Globus pallidus (tissue), 1 donor: ENCODE measurements around the gene PSEN1.

Experiments
- DNase-seq: peaks from one replicate; pipeline ENCODE4 v3.0.0-alpha.2; 2015; ENCODE audit warnings: low spot score

Gene PSEN1

DNA sequence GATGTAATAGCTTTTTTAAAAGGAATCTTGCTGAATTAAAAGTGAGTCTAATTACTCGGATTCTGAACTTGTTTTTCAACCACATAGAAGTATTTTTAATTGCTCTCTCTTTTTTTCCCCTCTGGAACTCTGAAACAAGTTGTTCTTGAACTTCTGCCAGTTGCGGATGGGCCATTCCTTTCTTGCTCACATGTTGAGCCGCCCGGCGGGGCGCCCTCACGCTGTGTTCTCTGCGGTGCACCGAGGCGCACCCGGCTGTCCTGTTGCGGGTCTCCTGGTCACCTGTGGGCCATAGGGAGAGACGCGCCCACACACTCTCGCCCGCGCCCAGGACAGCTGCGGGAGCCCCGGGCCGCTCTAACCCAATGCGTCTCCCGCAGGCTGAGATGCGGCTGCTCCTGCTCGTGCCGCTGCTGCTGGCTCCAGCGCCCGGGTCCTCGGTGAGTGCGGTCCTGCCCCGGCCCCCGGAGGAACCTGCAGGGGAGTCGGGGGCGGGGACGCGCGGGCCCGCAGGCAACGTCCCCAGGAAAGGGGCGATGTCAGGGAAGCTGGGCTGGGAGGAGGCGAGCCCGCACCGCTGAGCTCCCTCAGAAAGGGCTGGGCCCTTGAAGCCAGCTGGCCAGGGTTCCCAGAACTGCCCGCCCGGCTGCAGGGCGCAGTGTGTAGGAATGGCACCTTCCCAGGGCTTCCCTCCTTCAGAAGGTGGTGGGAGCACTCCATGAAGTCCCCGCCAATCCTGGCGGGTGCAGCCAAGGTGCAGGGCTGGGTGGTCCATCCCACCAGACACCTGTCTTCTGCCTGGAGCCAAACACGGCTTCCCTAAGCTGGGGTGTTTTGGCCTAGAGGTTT lies 103.3 kb downstream of the PSEN1 start:
- peak; percentile 53 for DNase-seq

DNA sequence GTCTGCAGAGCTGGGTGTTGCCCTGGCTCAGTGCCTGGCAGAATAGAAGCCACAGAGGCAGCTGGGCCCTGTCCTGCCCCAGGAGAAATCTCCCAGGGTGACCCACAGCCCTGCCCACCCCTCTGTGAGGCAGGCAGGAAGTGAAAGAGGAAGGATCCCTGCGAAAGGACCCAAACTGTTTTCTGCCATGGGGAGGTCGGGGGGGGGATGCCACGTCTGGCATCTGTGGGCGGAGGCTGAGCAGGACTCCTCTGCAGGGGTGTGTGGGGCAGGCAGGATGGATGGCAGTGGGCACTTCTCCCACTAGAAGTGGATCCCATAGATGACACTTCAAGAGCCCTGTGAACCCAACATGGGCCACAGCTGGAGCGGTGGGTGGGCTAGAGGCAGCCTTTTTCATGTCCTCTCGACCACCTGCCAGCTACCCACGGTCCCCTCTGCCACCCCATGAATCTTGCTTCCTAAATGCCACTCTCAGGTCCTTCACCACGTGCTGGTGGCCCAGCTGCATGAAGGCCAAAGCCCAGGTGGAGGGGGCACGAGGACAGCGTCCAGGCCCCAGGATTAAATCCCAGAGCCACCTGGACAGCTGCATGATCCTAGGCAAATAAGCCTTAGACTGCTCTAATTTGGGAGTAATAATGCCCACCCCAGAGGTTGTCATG lies 104.6 kb downstream of the PSEN1 start:
- no peak for DNase-seq

DNA sequence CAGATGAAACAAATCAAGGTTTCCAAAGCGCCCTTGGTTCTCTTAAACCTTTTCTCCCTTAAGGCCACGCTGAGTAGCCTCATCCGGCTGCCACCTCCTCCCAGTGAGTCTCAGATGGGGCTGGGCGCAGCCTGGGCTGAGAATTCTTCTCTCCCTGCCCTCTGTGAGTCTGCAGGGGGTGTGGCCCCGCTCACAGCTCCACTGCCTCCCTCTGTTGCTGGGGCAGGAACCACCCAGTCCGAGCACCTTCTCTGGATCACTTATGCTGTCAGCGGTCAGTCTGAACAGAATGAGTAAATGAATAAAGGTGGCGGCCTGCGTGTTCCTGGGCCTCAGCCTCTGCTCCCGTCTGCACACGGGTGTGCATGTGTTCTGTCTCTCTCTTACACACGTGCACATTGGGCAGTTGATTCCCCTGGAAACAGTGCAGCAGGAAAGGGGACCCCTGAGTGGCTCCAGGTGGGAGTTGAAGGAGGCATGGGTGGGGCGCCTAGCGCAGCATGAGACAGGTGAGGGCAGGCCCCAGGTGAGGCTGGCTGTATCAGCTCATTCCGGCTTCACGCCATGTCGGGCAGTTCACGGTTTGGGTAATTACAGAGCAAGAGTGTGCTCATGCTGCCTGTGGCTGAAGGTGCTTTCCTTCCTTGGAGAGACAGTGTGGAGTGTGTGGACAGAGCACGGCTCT lies 105.3 kb downstream of the PSEN1 start:
- DNase-seq: no peak

DNA sequence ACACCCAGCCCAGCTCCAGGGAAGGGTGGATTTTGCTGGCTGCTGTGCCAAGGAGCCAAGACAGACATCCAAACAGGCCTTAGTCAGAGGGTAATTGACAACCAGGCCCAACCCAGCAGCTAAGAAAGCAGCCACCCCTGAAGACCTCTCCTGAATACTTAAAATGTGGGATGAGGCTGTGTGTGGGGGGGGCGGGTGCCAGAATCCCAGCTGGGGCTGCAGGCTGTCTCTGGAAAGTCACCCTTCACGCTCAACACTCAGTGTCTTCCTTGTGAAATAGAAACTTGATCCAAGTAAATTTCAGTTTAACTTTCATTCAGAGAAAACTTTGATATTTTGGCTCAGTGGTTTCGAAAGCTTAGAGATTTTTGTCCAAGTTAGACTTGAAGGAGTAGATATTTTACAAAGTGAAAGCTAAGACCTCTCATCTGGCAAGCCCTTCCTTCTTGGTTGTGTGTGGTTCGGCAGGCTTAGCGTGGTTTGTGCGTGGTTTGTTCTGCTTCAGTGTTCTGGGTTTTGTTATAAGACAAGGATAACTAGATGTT lies 106.1 kb downstream of the PSEN1 start:
- DNase-seq: no peak

DNA sequence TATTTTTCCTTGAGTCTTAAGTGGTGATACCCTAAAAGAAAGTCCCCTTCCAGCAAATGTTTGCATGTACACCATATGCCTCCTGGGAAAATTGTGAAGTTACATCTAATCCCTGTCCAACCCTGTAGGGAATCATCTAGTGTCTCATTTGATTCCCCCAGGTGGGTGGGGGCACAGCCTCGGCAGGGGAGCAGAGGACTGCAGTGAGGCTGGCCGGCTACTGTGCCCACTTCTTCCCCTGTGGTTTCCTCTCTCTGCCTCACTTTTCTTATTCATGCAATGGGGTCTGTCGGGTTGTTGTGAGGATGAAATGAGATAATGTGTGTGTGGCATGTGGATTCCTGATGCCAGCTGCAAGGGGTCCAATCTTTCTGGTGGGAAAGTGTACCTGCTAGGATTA lies 107.0 kb downstream of the PSEN1 start:
- DNase-seq: no peak

DNA sequence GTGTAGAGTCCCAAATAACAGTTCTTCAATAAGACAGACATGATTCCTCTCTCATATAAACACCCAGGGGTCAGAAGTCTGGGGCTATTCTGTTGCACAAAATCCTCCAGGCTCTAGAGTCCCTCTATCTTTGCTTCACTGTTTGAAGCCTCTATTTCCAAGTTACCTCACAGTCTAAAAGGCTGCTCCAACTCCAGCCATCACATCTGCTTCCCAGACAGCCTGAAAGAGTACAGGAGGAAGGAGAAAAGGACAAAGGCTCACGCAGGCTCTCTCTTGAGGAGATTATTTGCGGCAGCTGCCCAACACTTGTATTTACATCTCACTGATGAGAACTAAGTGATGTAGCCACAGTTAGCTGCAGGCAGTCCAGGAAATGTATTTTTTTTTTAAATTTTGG lies 107.4 kb downstream of the PSEN1 start:
- no peak for DNase-seq

DNA sequence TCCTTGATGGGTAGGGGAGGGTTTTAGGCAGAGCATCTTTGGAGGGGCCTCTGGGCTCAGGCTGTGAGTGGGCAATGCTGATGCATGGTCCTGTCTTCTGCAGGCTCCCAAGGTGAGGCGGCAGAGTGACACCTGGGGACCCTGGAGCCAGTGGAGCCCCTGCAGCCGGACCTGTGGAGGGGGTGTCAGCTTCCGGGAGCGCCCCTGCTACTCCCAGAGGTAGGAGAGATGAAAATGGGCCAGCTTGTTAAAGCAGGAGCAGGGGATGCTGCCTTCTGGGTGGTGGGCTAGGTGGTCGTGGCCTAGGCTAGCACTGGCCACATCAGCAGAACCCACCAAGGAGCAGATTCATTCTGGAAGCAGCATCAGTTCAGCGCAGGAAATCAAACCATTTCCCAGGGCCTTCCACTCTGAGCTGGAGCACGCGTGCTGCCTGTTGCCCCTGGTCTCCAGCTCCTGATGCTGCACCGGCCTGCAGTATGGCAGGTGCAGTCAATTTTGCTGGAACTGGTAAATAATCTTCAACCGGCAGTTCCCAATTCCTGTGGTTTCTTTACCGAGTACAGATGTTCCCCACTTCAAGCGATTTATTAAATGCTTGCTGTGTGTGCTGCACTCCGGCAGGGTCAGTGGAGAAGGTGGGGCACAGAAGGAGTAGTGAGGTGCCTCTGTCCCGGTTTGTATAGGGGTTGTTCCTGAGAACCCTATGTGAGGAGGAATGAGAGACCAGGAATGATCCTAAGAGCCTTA lies 108.4 kb downstream of the PSEN1 start:
- DNase-seq: no peak

DNA sequence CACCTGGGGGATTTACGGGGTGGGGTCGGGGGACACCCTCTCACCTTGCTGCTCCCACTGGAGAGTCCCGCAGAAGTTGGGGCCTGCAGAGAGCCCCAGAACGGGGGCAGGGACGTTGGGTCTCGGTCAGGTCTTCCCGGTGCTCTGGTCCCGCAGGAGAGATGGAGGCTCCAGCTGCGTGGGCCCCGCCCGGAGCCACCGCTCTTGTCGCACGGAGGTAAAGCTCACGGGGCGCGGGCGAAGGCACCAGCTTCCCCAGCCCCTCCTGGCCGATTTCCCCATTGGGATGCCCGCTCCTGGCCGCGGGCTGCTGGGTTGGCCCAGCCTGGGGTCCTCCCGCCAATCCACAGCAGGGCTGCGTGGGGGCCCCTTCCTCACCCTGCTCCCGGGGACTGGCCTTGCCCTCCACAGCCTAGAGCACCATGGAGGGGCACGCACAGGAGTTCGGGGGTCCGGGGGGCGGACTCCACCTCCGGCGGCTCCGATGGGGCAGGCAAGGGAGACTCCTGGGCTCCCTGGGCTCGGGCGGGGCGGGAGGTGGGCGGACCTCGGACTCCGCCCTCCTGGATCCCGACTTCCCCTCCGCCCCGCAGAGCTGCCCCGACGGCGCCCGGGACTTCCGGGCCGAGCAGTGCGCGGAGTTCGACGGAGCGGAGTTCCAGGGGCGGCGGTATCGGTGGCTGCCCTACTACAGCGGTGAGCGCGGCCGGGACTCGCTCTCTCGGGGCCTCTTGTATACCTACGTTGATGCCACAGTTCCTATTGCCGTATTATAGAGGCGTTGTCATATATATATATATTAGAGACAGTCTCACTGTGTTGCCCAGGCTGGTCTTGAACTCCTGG lies 109.4 kb downstream of the PSEN1 start:
- no peak for DNase-seq

DNA sequence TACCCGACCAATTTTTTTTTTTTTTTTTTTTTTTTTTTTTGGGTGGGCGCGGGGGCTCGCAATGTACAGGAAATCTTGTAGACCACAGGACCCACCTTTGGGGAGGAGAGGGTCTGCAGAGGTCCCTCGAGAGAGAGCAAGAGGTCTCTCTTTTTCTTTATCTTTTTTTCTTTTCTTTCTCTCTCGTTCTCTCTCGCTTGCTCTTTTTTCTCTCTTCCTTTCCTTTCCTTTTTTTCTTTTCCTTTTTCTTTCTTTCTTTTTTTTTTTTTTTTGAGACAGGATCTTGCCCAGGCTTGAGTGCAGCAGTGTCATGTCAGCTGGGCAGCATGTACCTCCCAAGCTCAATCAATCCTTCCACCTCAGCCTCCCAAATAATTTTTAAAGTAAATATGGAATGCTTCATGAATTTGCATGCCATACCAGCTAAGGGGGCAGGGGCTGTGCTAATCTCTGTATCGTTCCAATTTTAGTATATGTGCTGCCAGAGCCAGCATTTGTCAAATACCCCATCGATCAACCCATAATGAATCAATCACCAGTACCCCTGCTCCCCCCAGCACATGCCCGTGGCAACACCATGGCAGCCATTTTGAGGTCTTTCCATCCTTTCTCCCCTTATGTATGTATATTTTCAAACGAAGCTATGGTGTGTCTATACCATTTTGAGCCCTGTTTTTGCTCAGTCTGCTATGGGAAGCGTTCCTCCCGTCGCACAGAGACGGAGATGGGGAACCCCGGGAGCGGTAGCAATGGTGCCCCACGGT lies 110.3 kb downstream of the PSEN1 start:
- no peak for DNase-seq

DNA sequence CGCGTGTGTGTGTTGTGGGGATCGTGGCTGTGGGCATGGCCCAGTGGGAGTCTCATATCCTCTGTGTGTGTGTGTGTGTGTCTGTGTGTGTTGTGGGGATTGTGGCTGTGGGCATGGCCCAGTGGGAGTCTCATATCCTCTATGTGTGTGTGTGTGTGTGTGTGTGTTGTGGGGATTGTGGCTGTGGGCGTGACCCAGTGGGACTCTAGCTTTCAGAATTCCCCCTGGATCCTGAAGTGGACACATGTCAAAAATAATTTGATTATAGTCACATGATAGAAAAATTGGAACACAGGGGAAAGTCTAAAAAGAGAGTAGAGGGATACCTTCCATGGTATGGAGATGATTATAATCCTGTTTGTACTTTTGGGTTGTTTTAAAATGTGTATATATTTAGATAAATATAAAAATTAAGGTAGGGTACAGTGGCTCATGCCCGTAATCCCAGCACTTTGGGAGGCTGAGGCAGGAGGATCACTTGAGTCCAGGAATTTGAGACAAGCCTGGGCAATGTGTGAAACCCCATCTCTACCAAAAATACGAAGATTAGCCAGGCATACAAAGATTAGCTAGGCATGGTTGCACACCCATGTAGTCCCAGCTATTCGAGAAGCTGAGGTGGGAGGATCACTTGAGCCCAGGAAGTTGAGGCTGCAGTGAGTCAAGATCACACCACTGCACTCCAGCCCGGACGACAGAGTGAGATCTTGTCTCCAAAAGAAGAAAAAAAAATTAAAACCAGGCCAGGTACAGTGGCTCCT lies 112.0 kb downstream of the PSEN1 start:
- no peak for DNase-seq

DNA sequence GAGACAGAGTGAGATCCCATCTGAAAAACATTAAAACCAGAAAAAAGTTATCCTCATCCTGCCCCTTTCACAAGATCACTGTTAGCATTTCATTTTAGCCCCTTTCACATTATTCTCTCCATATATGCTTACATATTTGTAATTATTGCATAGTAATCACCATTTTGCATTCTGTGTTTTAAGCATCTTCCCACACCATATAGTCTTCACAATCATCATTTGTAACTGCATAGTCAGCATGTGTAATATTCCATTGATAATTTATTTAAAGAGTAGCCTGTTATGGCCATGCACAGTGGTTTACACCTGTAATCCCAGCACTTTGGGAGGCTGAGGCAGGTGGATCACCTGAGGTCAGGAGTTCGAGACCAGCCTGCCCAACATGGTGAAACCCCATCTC lies 112.8 kb downstream of the PSEN1 start:
- no peak for DNase-seq

DNA sequence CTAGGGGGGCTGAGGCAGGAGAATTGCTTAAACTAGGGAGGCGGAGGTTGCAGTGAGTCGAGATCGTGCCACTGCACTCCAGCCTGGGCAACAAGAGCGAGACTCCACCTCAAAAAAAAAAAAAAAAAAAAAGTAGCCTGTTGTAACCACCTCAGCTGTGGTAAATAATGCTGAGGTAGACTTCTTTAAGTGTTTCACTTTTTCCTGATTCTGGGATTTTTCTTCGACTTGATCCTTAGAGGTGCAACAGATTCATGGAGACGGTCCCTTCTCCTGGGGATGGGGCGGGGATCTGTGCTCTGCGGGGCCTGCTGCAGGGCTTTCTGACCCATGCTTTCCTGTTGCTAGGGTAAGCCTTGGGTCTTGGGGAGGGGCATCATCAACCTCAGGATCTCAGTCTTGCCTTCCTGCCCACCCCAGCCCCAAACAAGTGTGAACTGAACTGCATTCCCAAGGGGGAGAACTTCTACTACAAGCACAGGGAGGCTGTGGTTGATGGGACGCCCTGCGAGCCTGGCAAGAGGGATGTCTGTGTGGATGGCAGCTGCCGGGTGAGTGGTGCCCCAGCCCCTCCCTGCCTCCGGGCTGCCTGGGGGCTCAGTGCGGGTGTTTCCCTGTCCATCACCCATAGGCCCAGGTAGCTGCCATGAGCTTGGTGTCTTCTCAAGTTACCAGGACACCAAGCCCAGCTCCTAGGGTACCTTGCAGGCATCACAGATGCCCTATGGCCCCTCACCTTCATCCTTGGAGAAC lies 113.4 kb downstream of the PSEN1 start:
- no peak for DNase-seq

DNA sequence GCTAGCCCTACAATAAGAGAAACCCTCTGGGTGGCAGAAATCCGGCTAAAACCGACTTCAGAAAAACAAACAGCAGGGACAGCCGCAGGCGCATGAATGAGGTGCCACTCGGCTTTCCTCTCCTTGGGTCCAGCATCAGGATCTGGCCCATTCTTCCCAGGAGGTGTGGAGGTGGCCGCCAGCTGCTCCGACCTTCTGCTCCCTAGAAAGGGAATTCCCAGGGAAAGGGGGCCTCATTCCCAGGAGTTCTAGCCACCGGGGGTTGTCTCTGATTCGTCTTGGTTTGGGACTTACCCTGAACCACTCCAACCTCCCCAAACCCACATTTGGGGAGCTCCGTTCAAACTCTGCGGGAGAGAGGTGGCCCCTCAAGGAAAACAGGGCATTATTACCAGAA lies 114.0 kb downstream of the PSEN1 start:
- DNase-seq: no peak

DNA sequence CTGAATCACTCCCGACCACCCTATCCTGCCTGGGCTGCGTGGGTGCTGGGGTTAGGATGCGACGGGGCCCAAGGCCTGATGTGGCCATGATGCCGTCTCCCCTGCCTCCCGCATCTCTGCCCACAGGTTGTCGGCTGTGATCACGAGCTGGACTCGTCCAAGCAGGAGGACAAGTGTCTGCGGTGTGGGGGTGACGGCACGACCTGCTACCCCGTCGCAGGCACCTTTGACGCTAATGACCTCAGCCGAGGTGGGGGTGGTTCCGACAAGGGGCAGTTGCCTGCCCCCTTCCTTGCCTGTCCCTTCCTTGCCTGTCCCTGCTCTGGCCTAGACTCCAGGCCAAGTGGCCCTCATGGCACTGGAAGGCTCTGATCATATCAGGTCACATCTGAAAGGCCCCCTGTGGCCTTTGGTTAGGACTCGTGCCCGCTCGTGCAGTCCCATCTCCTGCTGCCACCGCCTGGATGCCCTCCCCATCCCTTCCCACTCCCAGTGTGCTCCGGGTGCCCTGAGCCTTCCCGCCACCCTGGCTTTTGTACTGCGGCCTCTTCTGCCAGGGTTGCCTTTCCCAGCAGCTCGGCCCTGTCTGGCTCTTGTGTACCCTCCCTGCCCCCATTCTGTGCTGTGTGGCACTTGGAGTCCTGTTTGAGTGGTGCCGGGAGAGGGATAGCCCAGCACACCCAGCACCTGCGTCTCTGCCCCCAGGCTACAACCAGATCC lies 114.6 kb downstream of the PSEN1 start:
- DNase-seq: no peak

DNA sequence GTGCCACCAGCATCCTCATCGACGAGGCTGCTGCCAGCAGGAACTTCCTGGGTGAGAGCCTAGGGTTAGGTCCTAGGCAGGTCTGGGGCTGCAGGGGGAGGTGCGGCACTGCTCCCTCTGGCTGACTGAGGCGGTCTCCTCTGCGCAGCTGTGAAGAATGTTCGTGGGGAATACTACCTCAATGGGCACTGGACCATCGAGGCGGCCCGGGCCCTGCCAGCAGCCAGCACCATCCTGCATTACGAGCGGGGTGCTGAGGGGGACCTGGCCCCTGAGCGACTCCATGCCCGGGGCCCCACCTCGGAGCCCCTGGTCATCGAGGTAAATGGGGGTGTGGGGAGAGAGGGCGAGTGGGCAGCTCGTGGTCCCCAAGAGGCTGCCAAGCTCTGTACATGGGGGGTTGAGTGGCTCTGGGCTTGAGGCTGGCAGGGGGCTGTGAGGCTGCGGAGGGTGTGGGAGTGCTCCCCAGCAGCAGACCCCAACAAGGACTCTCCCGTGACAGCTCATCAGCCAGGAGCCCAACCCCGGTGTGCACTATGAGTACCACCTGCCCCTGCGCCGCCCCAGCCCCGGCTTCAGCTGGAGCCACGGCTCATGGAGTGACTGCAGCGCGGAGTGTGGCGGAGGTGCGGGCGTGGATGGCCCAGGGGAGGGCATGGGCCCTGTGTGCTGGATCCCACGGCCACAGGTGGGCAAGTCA lies 115.4 kb downstream of the PSEN1 start:
- no peak for DNase-seq

DNA sequence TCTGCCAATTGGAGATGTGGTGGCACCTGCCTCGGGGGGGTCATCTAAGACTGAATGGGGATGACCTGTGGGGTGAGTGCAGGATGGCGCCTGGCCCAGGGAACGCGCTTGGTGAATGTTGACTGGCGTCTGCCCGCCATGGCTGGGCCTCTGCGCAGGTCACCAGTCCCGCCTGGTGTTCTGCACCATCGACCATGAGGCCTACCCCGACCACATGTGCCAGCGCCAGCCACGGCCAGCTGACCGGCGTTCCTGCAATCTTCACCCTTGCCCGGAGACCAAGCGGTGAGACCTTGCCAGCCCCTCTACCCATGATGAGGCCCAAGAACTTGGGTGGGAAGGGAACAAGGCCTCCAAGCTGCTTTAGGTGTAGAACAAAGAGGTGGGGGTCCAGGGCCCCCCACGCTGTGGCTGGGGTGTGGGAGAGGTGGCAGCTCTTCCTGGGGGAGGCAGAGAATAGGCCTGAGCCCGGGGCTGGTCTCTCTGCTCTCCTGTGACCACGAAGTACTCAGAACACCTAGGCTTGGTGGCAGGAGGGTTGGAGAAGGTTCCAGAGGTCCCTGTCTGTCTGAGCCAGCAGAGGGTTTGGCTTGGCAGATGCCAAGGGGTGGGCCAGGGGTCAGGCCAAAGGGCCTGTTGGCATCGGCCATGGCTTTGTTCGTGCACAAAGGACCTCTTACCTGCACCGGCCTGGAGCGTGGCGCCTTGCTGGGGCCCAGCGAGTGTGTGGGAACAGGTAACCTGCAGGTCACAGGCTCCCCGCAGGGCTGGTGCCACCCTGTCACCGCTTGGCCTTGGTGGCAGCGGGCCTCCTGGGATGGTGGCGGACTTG lies 116.4 kb downstream of the PSEN1 start:
- DNase-seq: no peak

DNA sequence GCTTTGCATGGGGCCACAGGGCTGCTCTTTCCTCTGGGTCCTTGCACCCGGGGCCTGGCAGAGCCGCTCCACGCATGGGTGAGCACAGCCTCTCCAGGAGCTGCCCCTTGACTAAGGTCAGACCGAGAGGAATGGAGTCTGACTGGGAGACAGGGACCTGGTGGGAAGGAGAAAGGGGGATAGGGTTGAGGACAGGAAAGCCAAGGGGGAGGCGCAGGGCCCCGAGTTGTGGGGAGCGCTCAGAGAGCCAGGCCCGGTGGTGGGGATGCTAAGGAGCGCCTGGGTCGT lies 117.0 kb downstream of the PSEN1 start:
- DNase-seq: no peak
